ENCODE results near the gene PSMB5.

Gene PSMB5

DNA sequence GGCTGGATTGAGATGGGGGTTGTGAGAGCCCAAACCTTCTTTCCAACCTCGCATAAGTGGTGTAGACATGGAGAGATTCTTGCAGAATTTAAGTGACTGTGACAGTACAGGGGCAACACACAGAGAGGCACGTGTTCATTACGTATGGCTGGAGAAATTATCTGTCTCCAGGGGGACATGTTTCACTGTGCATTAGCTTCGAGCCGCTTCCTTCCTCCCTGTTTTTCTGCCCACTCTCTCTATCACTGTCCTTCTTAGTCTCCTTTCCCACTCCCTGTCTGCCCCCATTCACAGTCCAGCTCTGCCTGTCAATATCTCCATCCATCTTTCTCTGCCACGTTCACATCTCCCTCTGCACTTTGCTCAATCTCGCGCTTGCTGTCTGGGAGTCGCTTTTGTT is 13.3 kb downstream of the PSMB5 start:
- Histone ChIP-seq H3K4me2 (ENCODE audit: low read length) (no peak overlapping the region), H3K4me3 (ENCODE audit: low read length) (no peak overlapping the region), H3K9me3 (ENCODE audit: insufficient read depth, low read length) (no peaks in the 10 kb centered on the region), H3K9ac (ENCODE audit: low read length) (no peak overlapping the region), H3K4me1 (ENCODE audit: low read length) (no peaks in the 10 kb centered on the region), H3K79me2 (ENCODE audit: low read length) (no peaks in the 10 kb centered on the region), H2AFZ (ENCODE audit: low read depth, low read length) (no peak overlapping the region), H3K27ac (ENCODE audit: low read length) (no peak overlapping the region), H4K20me1 (ENCODE audit: insufficient read depth, low read length) (no peaks in the 10 kb centered on the region), H3K36me3 (replicated peaks; ENCODE audit: low read depth, low read length) (peaks cover 27% of the 10 kb centered on the region), H3K27me3 (ENCODE audit: low read depth, low read length) (no peaks in the 10 kb centered on the region)
- TF ChIP-seq EZH2phosphoT487 (IDR thresholded peaks at IDR 0.05; ENCODE audit: low read depth) = no peak
- TF ChIP-seq, protein P1, sequence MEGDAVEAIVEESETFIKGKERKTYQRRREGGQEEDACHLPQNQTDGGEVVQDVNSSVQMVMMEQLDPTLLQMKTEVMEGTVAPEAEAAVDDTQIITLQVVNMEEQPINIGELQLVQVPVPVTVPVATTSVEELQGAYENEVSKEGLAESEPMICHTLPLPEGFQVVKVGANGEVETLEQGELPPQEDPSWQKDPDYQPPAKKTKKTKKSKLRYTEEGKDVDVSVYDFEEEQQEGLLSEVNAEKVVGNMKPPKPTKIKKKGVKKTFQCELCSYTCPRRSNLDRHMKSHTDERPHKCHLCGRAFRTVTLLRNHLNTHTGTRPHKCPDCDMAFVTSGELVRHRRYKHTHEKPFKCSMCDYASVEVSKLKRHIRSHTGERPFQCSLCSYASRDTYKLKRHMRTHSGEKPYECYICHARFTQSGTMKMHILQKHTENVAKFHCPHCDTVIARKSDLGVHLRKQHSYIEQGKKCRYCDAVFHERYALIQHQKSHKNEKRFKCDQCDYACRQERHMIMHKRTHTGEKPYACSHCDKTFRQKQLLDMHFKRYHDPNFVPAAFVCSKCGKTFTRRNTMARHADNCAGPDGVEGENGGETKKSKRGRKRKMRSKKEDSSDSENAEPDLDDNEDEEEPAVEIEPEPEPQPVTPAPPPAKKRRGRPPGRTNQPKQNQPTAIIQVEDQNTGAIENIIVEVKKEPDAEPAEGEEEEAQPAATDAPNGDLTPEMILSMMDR (IDR thresholded peaks at IDR 0.05; ENCODE audit: low read depth, low read length) = no peak

DNA sequence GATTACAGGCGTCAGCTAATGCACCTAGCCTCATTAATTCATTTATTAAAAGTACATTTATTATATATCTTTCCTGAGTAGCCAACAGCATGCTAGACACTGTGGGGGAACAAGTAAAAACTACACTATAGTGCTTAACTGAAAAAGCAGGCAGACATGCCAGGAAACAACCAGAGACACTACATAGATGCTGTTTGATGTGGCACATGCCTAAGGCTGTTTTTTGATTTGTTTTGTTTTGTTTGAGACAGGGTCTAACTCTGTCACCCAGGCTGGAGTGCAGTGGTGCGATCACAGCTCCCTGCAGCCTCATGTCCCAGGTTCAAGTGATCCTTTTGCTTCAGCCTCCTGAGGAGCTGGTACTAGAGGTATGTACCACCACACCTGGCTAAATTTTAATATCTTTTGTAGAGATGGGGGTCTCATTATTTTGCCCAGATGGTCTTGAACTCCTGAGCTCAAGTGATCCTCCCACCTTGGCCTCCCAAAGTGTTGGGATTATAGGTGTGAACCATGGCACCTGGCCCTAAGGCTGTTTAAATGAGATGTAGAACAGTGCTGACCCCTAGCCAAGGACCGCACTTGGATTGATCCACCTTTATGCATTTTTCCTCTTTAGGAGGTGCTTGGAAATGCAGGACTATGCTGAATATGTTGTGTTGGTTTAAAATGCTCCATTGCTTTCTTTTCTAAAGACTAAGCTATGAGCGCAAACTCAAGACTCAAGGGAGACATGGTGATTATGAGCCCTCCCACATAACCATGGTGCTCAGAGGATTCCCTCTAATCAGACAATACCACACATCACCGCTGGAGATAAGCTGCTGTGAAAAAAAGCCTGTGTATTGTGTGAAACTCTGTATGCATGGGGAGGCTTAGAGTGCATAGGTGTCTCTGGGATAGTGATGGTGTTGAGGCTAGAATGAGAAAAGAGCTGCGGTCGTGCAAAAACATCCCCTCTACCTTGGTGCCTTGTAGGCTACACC is 14.3 kb downstream of the PSMB5 start:
- H3K27ac ChIP-seq (ENCODE audit: low read length) = no peak overlapping the region
- H4K20me1 ChIP-seq (ENCODE audit: insufficient read depth, low read length) = no peaks in the 10 kb centered on the region
- no peaks in the 10 kb centered on the region for H3K27me3 ChIP-seq (ENCODE audit: low read depth, low read length)
- H3K9me3 ChIP-seq (ENCODE audit: insufficient read depth, low read length) = no peaks in the 10 kb centered on the region
- H3K79me2 ChIP-seq (ENCODE audit: low read length) = no peaks in the 10 kb centered on the region
- TF ChIP-seq, protein P1 (IDR thresholded peaks at IDR 0.05; ENCODE audit: low read depth, low read length) = no peak
- TF ChIP-seq EZH2phosphoT487 (IDR thresholded peaks at IDR 0.05; ENCODE audit: low read depth) = no peak
- no peak overlapping the region for H3K4me3 ChIP-seq (ENCODE audit: low read length)
- H2AFZ ChIP-seq (ENCODE audit: low read depth, low read length) = no peak overlapping the region
- no peaks in the 10 kb centered on the region for H3K4me1 ChIP-seq (ENCODE audit: low read length)
- H3K9ac ChIP-seq (ENCODE audit: low read length) = no peak overlapping the region
- H3K4me2 ChIP-seq (ENCODE audit: low read length) = no peak overlapping the region
- peaks cover 17% of the 10 kb centered on the region for H3K36me3 ChIP-seq (replicated peaks; ENCODE audit: low read depth, low read length)

DNA sequence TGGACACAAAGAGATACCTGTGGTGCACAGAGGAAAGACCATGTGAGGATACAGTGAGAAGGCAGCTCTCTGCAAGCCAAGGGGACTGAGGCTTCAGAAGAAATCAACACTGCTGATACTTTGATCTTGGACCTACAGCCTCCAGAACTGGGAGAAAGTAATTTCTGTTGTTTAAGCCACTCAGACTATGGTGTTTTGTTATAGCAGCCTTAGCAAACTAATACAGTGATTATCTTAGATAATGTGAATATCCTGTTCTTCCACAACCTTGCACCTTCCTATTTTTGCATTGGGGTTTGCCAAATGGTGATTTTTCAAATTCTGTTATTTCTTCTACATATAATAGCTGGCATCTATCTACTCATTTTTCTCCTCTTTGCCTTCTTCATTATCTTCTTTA is 16.6 kb downstream of the PSMB5 start:
- Histone ChIP-seq H3K27ac (ENCODE audit: low read length) (no peak overlapping the region), H4K20me1 (ENCODE audit: insufficient read depth, low read length) (no peaks in the 10 kb centered on the region), H3K79me2 (ENCODE audit: low read length) (no peaks in the 10 kb centered on the region)

DNA sequence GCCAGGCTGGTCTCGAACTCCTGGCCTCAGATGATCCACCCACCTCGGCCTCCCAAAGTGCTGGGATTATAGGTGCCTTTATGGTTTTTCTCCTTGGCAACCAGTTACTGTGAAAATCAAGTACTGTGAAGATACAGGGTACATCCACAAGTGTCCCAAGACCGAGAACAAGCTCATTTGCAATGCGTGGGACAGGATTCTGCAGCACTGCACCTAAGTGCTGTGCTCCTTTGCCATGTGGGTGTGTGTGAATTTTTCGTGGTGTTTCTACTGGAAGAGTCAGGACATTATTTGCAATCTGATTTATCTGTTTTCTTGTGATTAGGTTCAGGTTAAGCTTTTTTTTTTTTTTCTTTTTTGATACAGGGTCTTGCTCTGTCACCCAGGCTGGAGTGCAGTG is 17.6 kb downstream of the PSMB5 start:
- no peak overlapping the region for H3K27ac ChIP-seq (ENCODE audit: low read length)
- no peaks in the 10 kb centered on the region for H4K20me1 ChIP-seq (ENCODE audit: insufficient read depth, low read length)
- no peaks in the 10 kb centered on the region for H3K27me3 ChIP-seq (ENCODE audit: low read depth, low read length)
- H3K36me3 ChIP-seq (replicated peaks; ENCODE audit: low read depth, low read length) = no peaks in the 10 kb centered on the region
- no peaks in the 10 kb centered on the region for H3K4me1 ChIP-seq (ENCODE audit: low read length)
- H3K4me3 ChIP-seq (ENCODE audit: low read length) = no peak overlapping the region
- no peaks in the 10 kb centered on the region for H3K79me2 ChIP-seq (ENCODE audit: low read length)
- TF ChIP-seq EZH2phosphoT487 (IDR thresholded peaks at IDR 0.05; ENCODE audit: low read depth) = no peak
- TF ChIP-seq, protein P1 (IDR thresholded peaks at IDR 0.05; ENCODE audit: low read depth, low read length) = no peak
- no peak overlapping the region for H3K4me2 ChIP-seq (ENCODE audit: low read length)
- H3K9me3 ChIP-seq (ENCODE audit: insufficient read depth, low read length) = no peaks in the 10 kb centered on the region
- no peak overlapping the region for H3K9ac ChIP-seq (ENCODE audit: low read length)
- H2AFZ ChIP-seq (ENCODE audit: low read depth, low read length) = no peak overlapping the region

More for the DNA sequence above, 16.6 kb downstream of the PSMB5 start:
- Histone ChIP-seq H2AFZ (ENCODE audit: low read depth, low read length) (no peak overlapping the region), H3K36me3 (replicated peaks; ENCODE audit: low read depth, low read length) (no peaks in the 10 kb centered on the region), H3K27me3 (ENCODE audit: low read depth, low read length) (no peaks in the 10 kb centered on the region), H3K4me1 (ENCODE audit: low read length) (no peaks in the 10 kb centered on the region), H3K4me3 (ENCODE audit: low read length) (no peak overlapping the region), H3K4me2 (ENCODE audit: low read length) (no peak overlapping the region), H3K9ac (ENCODE audit: low read length) (no peak overlapping the region), H3K9me3 (ENCODE audit: insufficient read depth, low read length) (no peaks in the 10 kb centered on the region)
- TF ChIP-seq EZH2phosphoT487 (IDR thresholded peaks at IDR 0.05; ENCODE audit: low read depth) = no peak
- TF ChIP-seq, protein P1 (IDR thresholded peaks at IDR 0.05; ENCODE audit: low read depth, low read length) = no peak
